A673 (cell line): ENCODE measurements around the gene TMED1. TPM values are rescaled to one million over a fixed set of nuclear protein-coding genes. Genes with fewer than 3 reads are reported as not detected.

Source experiments
- BruUV-seq: library from RNA; stranded (reverse); fragments of 400-500 nt; replicated peaks from 2 replicates; lab custom pipeline; 2021; lab: Mats Ljungman, UMichigan
- CTCF ChIA-PET: fragments of 300-600 bp; sonication (Branson Sonifier 250); formaldehyde crosslinking; loops from one replicate; lab custom pipeline; 2022; ENCODE audit warnings: antibody characterized with exemption; lab: Charles Lee
- POLR2A ChIA-PET: fragments of 300-600 bp; sonication (Branson Sonifier 250); formaldehyde crosslinking; loops from one replicate; lab custom pipeline; 2022; ENCODE audit warnings: antibody characterized with exemption; ENCODE audit not compliant: low non-redundant PET; lab: Charles Lee
- DNase-seq: peaks from one replicate; pipeline ENCODE4 v3.0.0-alpha.2; 2015; ENCODE audit warnings: low spot score
- H3K27ac ChIP-seq: fragments of 200-600 bp; sonication (generic); 2 replicates; pipeline ENCODE4 v1.5.1; 2016; ENCODE audit warnings: mixed run types, low read depth, mild to moderate bottlenecking, mixed read lengths, antibody characterized with exemption, low read length; ENCODE audit not compliant: poor library complexity, severe bottlenecking
- H3K27me3 ChIP-seq: fragments of 200-600 bp; sonication (generic); replicated peaks from 2 replicates; pipeline ENCODE4 v1.6.1; 2017; ENCODE audit warnings: mixed run types, low read depth, mild to moderate bottlenecking, mixed read lengths, antibody characterized with exemption, low read length; ENCODE audit not compliant: insufficient read depth, poor library complexity
- H3K36me3 ChIP-seq: fragments of 200-600 bp; sonication (generic); 2 replicates; pipeline ENCODE4 v1.6.1; 2016; ENCODE audit warnings: mixed run types, mild to moderate bottlenecking, mixed read lengths, antibody characterized with exemption, low read length; ENCODE audit not compliant: insufficient read depth, poor library complexity, severe bottlenecking
- H3K4me1 ChIP-seq: fragments of 200-600 bp; sonication (generic); 2 replicates; pipeline ENCODE4 v1.6.1; 2017; ENCODE audit warnings: mixed run types, mild to moderate bottlenecking, mixed read lengths, antibody characterized with exemption, low read length; ENCODE audit not compliant: insufficient read depth, poor library complexity, severe bottlenecking
- H3K4me3 ChIP-seq: fragments of 200-600 bp; sonication (generic); 2 replicates; pipeline ENCODE4 v1.5.1; 2016; ENCODE audit warnings: low read depth, mixed run types, mild to moderate bottlenecking, mixed read lengths, low read length; ENCODE audit not compliant: poor library complexity, severe bottlenecking
- H3K9me3 ChIP-seq: fragments of 200-600 bp; sonication (generic); 2 replicates; pipeline ENCODE4 v1.6.1; 2016; ENCODE audit warnings: mixed run types, low read depth, mild to moderate bottlenecking, mixed read lengths, antibody characterized with exemption, low read length; ENCODE audit not compliant: poor library complexity, severe bottlenecking
- CTCF ChIP-seq: fragments of 300-800, 200-600 bp; sonication (generic); conservative IDR thresholded peaks from 2 replicates; pipeline ENCODE4 v1.5.1; 2017; ENCODE audit warnings: low read depth, mild to moderate bottlenecking, antibody characterized with exemption, low read length, moderate library complexity, mixed read lengths
- EZH2 ChIP-seq: fragments of 200-600 bp; sonication (generic); IDR thresholded peaks from 2 replicates; pipeline ENCODE4 v1.6.1; 2017; ENCODE audit warnings: borderline replicate concordance, low read depth, mild to moderate bottlenecking, mixed read lengths, antibody characterized with exemption, low read length; ENCODE audit not compliant: poor library complexity, severe bottlenecking
- intact Hi-C: fragments of 100-400 bp; cut with micrococcal nuclease; formaldehyde crosslinking; loops from one replicate; pipeline ENCODE4 v1.10.0; 2022; ENCODE audit not compliant: unreplicated experiment
- total RNA-seq: library from RNA; stranded (reverse); gene quantifications from 2 replicates; pipeline ENCODE4 v1.2.3, GENCODE V29; 2021

Gene TMED1
- total RNA-seq, 1 experiment from 2014 or later = 27.3 TPM

GRCh38 chr19:10854350-10855089, 18.5 kb upstream of the TMED1 start:
- Histone ChIP-seq H3K4me1 (no peaks in the 10 kb centered on the region), H3K36me3 (no peaks in the 10 kb centered on the region), H3K27ac (no peak overlapping the region), H3K9me3 (no peaks in the 10 kb centered on the region), H3K27me3 (no peaks in the 10 kb centered on the region), H3K4me3 (no peak overlapping the region)
- intact Hi-C loops = no loop called here
- BruUV-seq = no TSS peak
- TF ChIP-seq CTCF (no peak), EZH2 (no peak)
- ChIA-PET POLR2A (interaction anchor here (1.2 kb wide), 1 partner anchor 16 kb away, joined by 3 read pairs; no protein-coding TSS in a partner anchor), CTCF (interaction anchor here (0.6 to 1.4 kb wide), 3 partner anchors 10 to 282 kb away, joined by 3 to 8 read pairs (median 6); partner anchors contain the start of gene TMED1)
- DNase-seq = no peak

GRCh38 chr19:10852941-10853340, 16.9 kb upstream of the TMED1 start:
- Histone ChIP-seq H3K4me3 (no peak overlapping the region), H3K4me1 (no peaks in the 10 kb centered on the region), H3K27me3 (no peaks in the 10 kb centered on the region), H3K27ac (no peak overlapping the region), H3K9me3 (no peaks in the 10 kb centered on the region), H3K36me3 (no peaks in the 10 kb centered on the region)
- POLR2A ChIA-PET = no interaction called here
- CTCF ChIA-PET = interaction anchor here (1.0 to 1.4 kb wide), 2 partner anchors 11 to 17 kb away, joined by 6 to 8 read pairs; partner anchors contain the start of gene TMED1
- DNase-seq = no peak
- intact Hi-C loops = no loop called here
- TF ChIP-seq EZH2 (no peak), CTCF (no peak)
- no TSS peak for BruUV-seq

- CTCF ChIA-PET = no interaction called here
- no peak overlapping the region for H3K27ac ChIP-seq
- TF ChIP-seq EZH2 = no peak
- no peak for TF ChIP-seq CTCF
- POLR2A ChIA-PET = no interaction called here
- no TSS peak for BruUV-seq
- no peaks in the 10 kb centered on the region for H3K9me3 ChIP-seq
- DNase-seq = no peak
- no peaks in the 10 kb centered on the region for H3K4me1 ChIP-seq
- H3K36me3 ChIP-seq = no peaks in the 10 kb centered on the region
- no peak overlapping the region for H3K4me3 ChIP-seq
- H3K27me3 ChIP-seq = no peaks in the 10 kb centered on the region
- intact Hi-C loops = no loop called here
Observed at GRCh38 chr19:10852098-10852800, 16.2 kb upstream of the TMED1 start.
